ENCODE data around the gene SRRM5.
"Not testable (repeated sequence)": the region's sequence is repeated elsewhere in the genome, so short reads cannot be mapped to it uniquely, and the experiment has no call there.

SRRM5 gene

DNA sequence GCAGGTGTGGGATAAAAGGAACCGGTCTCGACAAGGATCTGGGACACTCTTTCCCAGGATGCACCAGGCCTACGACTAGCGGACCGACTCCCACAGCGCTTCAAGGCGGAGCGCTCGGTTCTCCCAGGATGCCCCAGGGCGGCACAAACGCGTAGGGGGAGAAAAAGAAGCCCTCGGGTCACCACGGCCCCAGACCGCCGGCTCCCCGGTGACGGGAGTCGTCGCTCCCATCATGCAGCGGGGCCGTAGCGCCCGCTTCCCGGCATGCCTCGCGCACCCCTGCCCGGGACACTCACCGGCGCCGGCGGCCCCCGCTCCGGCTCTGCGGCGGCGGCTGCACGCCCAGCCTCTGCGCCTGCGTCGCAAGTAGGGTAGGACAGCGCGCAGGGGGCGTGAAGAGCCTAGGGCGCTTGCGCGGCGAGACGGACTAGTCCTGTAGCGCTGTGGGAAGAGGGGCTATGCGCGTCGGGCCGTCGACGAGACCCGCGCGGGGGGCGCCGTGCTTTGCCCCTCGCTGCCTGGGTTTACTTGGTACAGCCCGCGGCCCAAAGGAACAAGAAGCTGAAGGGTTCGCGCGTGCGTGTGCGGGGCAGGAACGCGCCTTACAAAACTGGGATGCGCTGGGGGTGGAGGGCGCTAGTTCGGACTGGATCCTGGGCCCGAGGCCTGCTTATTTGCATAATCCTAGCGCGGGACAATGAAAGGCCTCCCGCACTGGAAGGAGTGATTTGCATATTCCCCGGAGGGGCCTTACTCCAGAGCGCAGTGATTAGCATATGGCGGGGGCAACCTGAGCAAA lies 7.6 kb downstream of the SRRM5 start, which contains the start of gene ZNF428:
Gene ZNF428 (minus strand): TSS at position 368 of the 799 bp plus-strand sequence. CDS start 5,325 bp downstream, outside the sequence.
- peak; percentile 81 for DNase-seq

DNA sequence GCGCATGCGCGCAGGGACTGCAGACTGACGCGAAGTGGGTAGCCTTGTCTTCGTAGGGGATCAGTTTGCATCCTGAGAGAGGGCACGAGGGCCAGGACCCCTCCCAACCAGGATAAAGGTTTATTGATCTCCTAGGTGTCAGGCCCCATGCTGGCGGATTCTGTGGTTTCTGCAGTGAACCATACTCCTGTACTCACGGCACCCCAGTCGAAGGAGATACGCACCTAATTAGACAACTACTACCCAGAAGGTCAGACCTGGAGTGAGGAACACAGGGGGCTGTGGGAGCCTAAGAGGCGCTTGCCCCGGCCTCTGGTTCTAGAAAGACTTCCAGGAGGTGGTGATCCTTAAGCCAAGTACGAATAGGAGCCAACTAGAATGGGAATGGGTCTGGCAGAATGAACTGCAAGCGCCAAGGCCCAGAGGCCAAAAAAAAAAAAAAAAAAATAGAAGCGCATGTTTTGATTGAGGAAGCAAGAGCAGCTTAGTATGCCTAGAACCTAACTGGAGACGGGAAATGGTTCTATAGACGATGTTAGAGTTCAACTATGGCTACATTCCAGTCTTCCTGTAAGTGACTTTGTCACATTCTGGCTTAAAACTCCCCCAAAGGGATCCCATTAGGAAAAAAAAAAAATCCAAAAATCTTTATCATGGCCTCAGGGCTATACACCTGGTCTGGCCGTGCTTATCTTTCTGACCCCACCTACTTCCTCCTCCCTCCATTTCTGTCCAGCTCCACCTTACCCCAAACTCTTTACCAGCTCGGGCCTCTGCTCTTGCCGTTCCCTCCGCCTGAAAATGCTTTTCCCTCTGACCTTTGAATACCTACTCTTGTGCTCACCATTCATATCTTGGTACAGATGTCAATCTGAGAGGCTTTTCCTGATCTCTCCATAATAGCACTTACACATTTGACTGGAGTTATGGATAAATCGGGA lies 8.4 kb downstream of the SRRM5 start:
- DNase-seq = no peak

DNA sequence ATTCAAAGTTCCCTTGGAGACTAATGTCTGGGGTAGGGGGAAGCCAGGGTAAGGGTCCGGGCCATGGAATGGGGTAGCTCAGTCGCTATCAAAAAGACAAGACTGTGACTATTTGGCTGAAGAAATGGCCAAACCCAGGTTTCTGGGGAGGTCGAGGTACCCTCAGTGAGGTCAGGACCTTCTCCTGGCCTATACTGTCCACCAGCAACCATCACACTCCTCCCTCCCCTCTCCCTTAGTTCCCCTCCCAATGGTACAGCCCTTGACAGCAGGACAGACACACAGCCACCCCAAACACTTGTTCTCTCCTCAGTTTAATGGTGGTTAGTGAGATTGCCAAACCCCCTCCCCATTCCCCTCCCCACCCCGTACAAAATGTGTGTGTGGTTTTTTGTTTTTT lies 10.2 kb downstream of the SRRM5 start:
- no peak for DNase-seq

DNA sequence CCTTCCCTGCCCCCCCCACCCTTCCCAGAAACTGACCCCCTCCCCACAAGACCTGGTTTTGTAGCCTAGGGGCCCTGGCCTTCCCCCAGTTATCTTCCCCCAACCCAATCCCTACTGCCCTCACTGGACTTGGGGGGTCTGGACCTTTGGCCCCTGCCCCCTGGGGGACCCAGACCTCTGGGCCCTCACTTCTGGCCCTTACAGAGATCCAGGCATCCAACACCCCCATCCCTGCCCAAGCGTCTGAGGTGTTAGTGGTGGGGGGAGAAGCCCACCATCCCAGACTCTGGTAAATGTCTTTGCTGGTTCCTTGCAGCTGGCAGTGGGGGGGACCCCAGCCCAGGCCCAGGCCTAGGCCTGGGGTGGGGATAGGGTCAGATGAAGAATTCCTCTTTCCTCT lies 11.1 kb downstream of the SRRM5 start:
- no peak for DNase-seq

DNA sequence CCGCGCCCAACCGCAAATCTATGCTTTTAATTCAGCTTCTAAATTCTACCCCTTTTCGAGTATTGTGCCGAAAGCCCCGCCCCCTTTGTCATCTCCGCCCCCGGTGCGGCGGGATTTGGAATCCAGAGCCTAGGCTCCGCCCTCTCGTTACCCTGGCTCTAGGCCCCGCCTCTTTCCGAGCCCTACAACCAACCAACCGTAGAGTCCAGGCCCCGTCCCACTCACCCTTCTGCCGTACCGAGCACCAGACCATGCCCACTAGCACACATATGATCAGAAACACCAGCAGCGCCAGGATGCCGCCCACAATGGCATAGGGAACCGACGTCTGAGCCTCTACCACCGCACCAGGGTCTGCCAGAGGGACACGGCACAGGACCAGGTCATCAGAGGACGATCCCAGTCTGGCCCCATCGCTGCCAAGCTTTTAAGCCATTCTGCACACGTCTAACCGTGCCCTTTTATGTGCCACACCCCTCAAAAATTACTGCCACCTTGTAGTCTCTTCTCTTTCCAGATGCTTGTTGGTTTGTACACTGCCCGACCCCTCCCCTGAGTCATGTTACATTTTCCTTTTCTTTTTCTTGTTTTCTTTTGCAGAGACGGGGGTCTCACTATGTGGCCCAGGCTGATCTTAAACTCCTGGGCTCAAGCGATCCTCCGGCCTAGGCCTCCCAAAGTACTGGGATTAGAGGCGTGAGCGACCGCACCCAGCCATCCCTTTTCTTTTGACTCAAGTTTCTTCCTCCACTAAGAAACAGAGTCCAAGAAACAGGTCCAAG lies 12.2 kb downstream of the SRRM5 start:
- no peak for DNase-seq

DNA sequence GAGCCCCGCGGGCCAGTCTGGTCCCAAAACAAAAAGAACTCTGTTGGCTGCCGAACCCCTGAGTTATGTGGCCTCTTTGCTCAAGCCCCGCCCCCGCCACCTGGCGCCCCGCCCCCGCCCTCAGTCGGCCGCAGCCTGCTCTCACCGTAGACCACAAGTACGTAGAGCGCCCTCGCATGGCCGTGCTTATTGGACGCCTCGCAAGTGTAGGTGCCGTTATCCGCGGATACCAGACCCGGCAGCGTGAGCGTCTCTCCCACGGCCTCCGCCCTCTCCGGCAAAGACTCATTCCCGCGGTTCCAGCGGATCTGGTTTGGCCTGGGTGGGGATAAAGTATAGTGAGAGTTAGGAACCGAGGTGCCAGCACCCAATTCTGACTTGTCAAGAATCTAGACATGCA lies 13.0 kb downstream of the SRRM5 start:
- no peak for DNase-seq

DNA sequence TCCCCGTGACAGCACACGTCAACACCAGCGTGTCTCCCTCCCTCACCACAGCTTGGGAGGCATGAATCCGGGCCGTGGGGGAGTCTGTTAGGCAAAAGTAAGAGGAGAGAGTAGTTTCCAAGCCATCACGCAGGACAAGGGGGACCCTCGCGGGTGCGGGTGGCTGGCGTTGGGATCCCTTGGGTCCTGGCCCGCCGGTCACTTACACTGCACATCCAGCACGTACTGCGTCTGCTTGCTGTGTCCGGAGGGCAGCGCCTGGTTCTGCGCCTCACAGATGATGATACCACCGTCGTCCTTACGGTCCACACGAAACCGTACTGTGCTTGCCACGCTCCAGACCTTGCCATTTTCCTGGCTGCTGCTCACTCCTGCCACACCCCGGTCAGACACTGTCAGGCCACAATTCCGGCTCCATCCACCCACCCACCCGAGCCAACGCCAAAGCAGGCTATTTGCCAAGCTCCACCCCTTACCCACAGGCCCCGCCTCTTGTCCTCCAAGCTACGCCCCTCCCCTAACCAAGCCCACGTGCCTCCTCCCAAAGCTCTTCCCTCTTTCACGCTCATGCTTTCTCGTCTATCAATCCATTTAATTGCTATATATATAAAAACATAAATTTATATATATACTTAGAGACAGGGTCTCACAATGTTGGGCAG lies 14.2 kb downstream of the SRRM5 start:
- no peak for DNase-seq

DNA sequence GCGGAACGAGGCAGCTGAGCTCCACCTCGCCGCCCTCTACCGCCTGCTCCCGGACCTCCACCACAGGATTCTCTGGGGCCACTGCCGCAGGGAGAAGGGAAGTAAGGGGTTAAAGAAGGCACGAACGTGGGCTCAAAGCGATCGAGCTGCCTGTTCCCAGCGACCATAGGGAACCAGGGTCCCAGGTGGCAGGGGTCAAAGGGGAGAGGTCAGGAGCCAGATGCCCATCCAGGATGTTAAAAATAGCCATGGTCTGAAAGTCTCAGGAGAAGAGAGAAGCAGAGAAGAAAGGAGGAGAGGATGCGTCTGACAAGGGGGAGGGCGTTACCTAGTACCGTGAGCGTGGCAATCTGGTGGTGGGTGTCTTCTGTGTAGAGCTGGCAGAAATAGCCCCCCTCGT lies 14.9 kb downstream of the SRRM5 start:
- DNase-seq = no peak

DNA sequence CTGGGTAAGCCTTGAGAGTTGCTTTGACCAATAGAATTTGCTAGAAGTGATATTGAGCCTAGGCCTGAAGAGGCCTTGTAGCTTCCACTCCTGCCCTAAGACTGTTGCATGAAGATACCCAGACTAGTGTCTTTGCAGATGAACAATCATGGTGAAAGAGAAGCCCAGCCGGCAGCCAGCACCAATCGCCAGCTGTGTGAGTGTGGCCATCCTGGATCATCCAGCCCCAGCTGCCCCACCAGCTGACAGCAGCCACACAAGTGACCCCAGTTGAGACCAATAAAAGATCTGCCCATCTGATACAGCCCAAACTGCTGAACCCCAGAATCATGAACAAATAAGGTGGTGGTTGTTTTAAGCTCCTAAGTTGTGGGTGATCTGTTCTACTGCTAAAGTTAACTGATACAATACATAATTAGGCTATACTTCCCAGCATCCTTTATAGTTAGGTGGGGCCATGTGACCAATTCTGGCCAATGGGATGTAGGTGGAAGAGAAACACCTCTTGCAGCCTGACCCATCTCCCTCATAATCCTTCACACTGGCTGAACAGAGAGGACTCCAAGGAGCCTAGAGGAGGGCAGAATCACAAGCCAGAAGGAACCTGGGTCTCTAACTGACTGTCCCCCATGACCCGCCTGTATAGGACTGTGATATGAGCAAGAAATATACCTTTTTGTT lies 16.9 kb downstream of the SRRM5 start:
- no peak for DNase-seq

DNA sequence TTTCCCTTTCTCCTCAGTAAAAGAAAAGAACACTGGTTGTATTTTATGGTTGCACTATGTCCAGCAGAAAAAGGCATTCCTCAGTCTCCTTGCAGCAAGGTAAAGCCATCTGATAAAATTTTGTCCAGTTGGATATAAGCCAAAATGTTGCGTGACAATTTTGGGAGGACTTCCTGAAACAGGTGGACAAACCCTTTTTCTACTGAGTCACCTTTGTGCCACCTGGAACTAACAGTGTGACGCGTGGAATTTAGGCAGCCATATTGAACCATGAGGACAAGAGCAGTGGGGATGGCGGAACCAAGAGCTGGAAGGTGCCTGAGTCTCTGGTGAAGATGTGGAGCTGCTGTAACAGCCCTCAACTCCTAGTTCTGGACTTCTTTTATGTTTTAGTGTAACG lies 19.6 kb downstream of the SRRM5 start:
- no peak for DNase-seq

DNA sequence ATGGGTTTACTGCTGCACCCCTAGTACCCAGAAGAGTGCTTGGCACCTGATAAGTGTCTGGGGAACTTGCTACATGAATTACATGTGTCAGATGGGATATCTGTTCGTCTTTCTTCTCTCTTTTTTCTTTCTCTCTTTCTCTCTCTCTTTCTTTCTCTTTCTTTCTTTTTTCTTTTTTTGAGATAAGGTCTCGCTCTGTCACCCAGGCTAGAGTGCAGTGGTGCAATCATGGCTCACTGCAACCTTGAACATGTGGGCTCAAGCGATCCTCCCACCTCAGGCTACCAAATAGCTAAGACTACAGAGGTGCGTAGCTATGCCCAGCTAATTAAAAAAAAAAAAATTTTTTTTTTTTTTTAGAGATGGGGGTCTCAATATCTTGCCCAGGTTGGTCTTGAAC lies 21.6 kb downstream of the SRRM5 start:
- DNase-seq = no peak

DNA sequence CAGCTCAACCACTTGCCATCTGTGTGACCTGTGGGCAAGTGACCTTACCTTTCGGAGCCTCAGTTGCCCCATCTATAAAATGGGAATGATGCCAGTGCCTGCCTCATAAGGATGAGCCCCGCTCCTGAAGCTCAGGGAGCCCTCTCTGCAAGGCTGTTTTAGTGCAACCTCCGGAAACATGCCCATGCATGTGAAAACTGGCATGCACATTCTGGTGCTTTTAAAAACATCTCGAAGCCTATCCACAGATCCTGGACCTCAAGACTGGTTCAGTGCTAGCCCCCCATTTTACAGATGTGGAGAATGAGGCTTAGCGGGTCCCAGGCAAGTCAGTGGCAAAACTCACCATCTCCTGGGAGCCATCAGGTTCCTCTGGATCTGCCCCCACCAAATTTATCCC lies 22.2 kb downstream of the SRRM5 start:
- no peak for DNase-seq

DNA sequence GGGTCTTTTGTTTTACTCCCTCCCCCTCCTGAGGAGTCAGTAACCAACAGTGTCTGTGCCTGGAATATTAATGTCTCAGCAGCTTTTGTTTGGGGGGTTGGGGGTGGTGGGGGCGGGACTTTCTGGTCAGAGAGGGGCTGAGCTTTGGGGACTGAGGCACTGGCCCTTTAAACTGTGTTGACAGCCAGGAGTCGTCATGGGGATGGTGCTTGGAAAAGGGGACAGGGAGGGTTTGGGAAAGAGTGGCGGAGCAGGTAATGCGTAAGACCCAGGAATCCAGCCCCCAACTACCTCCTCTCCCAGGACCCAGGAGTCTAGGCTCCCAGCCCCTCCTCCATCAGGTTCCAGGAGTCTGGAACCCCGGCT lies 22.6 kb downstream of the SRRM5 start:
- DNase-seq = no peak

DNA sequence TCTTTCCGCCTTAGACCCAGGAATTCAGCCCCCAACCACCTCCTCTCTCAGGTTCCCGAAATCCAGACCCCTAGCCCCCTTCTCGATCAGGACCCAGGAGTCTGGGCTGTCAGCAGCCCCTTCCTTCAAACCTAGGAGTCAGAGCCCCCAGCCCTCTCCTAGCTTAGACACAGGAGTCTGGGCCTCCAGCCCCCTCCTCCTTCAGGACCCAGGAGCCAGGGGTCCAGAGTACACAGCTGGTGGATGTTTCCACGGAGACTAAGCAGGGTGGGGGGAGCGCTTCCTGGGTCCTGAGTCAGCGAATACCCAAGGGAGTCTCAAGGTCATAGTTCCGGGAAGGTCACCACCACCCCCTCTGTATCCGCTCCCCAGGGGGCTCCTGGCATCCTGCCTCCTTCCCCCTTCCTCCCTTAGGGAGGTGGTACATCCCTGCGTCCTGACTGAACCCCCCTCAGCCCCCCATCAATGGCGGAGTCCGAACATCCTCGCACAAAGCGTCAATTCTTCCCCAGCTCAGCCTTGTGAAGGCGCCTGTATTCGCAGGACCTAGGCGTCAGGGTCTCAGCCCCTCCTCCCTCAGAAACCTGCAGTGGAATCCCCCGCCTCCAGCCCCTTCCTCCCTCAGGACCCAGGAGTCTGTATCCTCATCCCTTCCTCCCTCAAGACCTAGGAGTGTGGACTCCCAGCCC lies 23.1 kb downstream of the SRRM5 start:
- DNase-seq = no peak

DNA sequence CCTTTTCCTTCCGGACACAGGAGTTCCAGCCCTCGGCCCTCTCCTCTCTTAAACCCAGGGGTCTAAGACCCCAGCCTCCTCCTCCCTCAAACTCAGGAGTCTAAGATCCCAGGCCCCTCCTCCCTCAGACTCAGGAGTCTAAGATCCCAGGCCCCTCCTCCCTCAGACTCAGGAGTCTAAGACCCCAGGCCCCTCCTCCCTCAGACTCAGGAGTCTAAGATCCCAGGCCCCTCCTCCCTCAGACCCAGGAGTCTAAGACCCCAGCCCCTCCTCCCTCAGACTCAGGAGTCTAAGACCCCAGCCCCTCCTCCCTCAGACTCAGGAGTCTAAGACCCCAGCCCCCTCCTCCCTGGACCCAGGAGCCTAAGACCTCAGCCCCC lies 23.7 kb downstream of the SRRM5 start:
- DNase-seq = not testable (repeated sequence)

DNA sequence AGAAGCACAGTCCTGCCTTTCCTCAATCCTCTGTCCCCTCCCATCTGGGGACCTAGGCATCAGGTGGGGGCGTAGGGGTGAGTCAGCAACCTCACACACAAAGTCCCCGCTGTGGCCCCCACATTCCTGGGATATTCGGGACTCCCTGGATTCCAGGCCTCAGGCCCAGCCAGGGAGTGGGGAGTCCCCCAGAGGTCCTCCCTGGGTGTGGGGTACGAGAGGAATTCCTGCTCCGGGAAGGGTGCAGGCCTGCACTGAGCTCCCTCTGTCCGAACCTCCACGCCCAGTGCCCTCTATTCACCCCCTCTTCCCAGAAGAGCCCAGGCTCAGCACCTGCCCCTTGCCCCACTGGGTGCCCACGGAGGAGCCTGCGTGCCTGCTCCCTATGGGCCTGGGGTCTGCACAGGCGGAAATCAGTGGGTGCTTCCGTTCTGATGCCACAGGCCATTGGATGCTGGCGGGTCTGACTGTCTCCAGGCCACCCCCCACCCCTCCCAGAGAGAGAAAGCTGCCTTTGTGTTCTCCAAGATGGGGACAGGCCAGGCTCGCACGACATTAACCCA lies 24.3 kb downstream of the SRRM5 start:
- no peak for DNase-seq

DNA sequence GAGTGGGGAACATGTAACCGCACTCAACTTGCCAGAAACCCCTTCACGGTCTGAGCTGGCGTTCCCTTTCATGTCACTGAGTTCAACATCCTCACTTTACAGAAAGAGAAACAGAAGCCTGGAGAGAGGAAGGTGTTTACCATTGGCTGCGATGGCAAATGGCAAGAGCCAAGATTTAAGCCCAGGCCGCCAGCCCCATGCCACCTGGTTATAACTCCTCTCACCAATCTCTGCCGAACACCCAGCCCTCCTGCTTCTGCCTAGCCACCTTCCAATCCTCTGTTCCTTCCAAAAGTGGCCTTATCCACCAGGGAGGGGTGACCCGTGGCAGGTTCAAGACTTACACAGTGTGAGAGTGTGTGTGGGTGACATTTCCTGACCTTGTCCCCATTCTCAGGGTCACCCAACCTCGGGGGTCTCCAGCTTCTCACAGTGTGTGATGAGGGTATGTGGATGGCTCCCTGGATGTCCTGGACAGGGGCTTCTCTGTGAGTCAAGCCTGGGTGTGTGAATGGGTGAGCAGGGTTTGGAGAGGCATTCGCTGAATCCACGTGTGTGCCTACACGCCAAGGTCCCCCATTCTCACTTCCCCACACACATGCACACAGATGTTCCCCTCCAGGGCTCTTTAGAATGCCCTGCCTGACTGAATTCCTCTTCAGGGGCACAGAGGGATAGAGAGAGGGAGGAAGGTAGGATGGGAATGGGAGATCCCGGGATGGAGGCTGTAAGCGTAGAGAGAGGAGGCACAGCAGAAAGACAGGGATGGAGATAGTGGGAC lies 26.5 kb downstream of the SRRM5 start:
- DNase-seq = no peak

DNA sequence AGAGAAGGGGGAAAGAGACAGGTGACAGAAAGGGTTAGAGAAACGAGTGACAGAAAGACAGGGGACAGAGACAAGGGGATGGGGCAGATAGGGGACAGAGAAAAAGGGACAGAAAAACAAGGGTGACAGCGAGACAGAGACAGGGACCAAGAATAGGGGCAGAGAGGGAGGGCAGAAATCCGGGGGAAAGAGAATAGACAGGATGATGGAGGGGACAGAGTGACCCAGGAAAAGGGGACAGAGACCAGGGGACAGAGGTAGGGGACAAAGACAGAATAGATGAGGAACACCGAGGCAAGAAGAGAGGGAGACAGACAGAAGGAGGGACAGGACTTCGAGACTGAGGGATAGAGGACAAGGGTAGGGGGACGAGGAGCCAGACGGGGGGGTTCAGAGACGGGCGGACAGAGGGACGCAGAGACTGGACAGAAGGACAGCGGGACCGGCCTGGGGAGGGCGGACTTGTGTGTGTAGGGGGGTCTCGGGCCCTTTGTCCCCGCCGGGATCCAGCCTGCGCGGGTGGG lies 27.2 kb downstream of the SRRM5 start:
- DNase-seq = no peak

DNA sequence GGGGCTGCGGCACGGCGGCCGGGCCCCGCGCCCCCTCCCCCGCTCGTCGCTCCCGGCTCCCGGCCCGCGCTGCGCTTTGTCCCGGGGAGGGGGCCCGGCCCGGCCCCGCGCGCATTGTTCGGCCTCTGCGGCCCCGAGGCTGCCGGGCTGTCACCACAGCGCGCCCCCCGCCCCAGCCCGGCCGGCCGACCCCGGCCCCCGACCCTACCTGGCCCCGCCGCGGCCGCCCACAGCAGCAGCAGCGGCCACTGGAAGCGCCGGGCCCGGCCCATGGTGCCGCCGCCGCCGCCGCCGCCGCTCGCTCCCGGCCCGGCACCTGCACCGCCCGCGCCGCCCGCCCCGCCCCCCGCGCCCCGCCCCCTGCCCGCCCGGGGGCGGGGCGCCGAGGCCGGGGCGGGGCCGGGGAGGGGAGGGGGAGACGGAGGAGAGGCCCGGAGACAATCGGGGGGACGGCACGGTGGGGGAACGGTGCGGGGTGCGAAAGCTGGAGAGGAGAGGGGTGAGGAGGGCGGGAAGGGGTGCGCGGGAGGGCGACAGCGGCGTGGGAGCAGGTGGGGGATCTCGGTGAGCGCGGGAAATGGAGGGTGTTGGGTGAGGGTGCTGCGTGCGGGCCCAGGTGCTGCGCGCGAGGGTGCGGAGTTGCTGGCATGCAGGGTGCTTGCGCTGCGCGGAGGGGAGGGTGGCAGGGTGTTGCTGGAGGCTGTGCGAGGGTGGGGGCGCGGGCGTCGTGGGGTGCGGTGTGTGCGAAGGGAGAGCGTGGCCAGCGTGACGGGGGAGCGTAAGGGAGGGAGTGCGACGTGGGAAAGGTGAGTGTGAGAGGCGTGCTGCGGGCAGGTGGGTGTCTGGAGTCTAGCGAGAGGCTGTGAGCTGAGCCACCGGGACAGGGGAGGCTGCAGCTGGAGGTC lies 27.9 kb downstream of the SRRM5 start, which contains the start of gene CADM4:
Gene CADM4 (minus strand): TSS at position 332 of the 905 bp plus-strand sequence. CDS start 60 bp downstream, at position 272.
- no peak for DNase-seq
